KMS-11 (cell line): ENCODE data around the gene GPR183.

ENCODE experiments used
- H2AFZ ChIP-seq: fragments of 200-600 bp; sonication (generic); 2 replicates; pipeline ENCODE4 v1.6.1; 2016; ENCODE audit warnings: antibody characterized with exemption, mixed run types, low read depth
- H3K27ac ChIP-seq: fragments of 200-600 bp; sonication (generic); 2 replicates; pipeline ENCODE4 v1.6.1; 2016; ENCODE audit warnings: mild to moderate bottlenecking, mixed run types
- H3K27me3 ChIP-seq: fragments of 200-600 bp; sonication (generic); 2 replicates; pipeline ENCODE4 v1.6.1; 2017; ENCODE audit warnings: mild to moderate bottlenecking, low read depth, mixed run types, moderate library complexity; ENCODE audit not compliant: insufficient read depth
- H3K36me3 ChIP-seq: fragments of 200-600 bp; sonication (generic); 2 replicates; pipeline ENCODE4 v1.6.1; 2017; ENCODE audit warnings: mild to moderate bottlenecking, mixed run types; ENCODE audit not compliant: insufficient read depth
- H3K4me1 ChIP-seq: fragments of 200-600 bp; sonication (generic); 2 replicates; pipeline ENCODE4 v1.6.1; 2016; ENCODE audit warnings: mild to moderate bottlenecking, low read depth, mixed run types; ENCODE audit not compliant: poor library complexity, severe bottlenecking
- H3K4me2 ChIP-seq: fragments of 200-600 bp; sonication (generic); 2 replicates; pipeline ENCODE4 v1.7.0; 2016; ENCODE audit warnings: mild to moderate bottlenecking, mixed run types
- H3K4me3 ChIP-seq: fragments of 200-600 bp; sonication (generic); IDR thresholded peaks from 2 replicates; pipeline ENCODE4 v1.6.1; 2017; ENCODE audit warnings: low read depth, low read length, mixed read lengths; ENCODE audit not compliant: insufficient read depth
- H3K79me2 ChIP-seq: fragments of 200-600 bp; sonication (generic); 2 replicates; pipeline ENCODE4 v1.6.1; 2016; ENCODE audit warnings: low read depth, mixed run types; ENCODE audit not compliant: insufficient read depth
- H3K9ac ChIP-seq: fragments of 200-600 bp; sonication (generic); 2 replicates; pipeline ENCODE4 v1.6.1; 2016; ENCODE audit warnings: mild to moderate bottlenecking, mixed run types
- H4K20me1 ChIP-seq: fragments of 200-600 bp; sonication (generic); 2 replicates; pipeline ENCODE4 v1.6.1; 2016; ENCODE audit warnings: mild to moderate bottlenecking, mixed run types; ENCODE audit not compliant: insufficient read depth
- CTCF ChIP-seq: fragments of 200-600 bp; sonication (generic); conservative IDR thresholded peaks from 2 replicates; pipeline ENCODE4 v1.6.1; 2017; ENCODE audit warnings: low read depth, mild to moderate bottlenecking, antibody characterized with exemption, low read length, moderate library complexity, mixed read lengths

GPR183 gene

GRCh38 chr13:99278200-99278599 lies 29.0 kb downstream of the GPR183 start:
- Histone ChIP-seq H3K79me2 (no peaks in the 10 kb centered on the region), H3K4me1 (no peaks in the 10 kb centered on the region), H2AFZ (no peak overlapping the region), H3K9ac (no peak overlapping the region), H3K27ac (no peak overlapping the region), H3K27me3 (no peaks in the 10 kb centered on the region), H4K20me1 (no peaks in the 10 kb centered on the region), H3K4me3 (no peak overlapping the region), H3K36me3 (no peaks in the 10 kb centered on the region), H3K4me2 (no peak overlapping the region)
- no peak for TF ChIP-seq CTCF

- no peaks in the 10 kb centered on the region for H3K36me3 ChIP-seq
- H3K79me2 ChIP-seq: no peaks in the 10 kb centered on the region
- no peaks in the 10 kb centered on the region for H3K27me3 ChIP-seq
- H3K9ac ChIP-seq: no peak overlapping the region
- no peak overlapping the region for H3K4me3 ChIP-seq
- no peak overlapping the region for H3K27ac ChIP-seq
- no peaks in the 10 kb centered on the region for H4K20me1 ChIP-seq
- H3K4me2 ChIP-seq: no peak overlapping the region
- no peaks in the 10 kb centered on the region for H3K4me1 ChIP-seq
- TF ChIP-seq CTCF: no peak
- no peak overlapping the region for H2AFZ ChIP-seq
These were observed 29.6 kb downstream of the GPR183 start for GRCh38 chr13:99277629-99278028.

GRCh38 chr13:99276706-99277105 lies 30.5 kb downstream of the GPR183 start:
- H3K4me1 ChIP-seq: no peaks in the 10 kb centered on the region

GRCh38 chr13:99275093-99275469 lies 32.1 kb downstream of the GPR183 start:
- Histone ChIP-seq H3K4me3 (no peak overlapping the region), H4K20me1 (no peaks in the 10 kb centered on the region), H2AFZ (no peak overlapping the region), H3K79me2 (no peaks in the 10 kb centered on the region), H3K27me3 (no peaks in the 10 kb centered on the region), H3K4me2 (no peak overlapping the region), H3K36me3 (no peaks in the 10 kb centered on the region), H3K9ac (no peak overlapping the region), H3K27ac (no peak overlapping the region), H3K4me1 (no peaks in the 10 kb centered on the region)
- no peak for TF ChIP-seq CTCF

More at GRCh38 chr13:99276706-99277105, 30.5 kb downstream of the GPR183 start:
- no peak for TF ChIP-seq CTCF
- Histone ChIP-seq H3K4me3 (no peak overlapping the region), H3K36me3 (no peaks in the 10 kb centered on the region), H3K27me3 (no peaks in the 10 kb centered on the region), H3K4me2 (no peak overlapping the region), H4K20me1 (no peaks in the 10 kb centered on the region), H3K79me2 (no peaks in the 10 kb centered on the region), H3K27ac (no peak overlapping the region), H2AFZ (no peak overlapping the region), H3K9ac (no peak overlapping the region)
